ENCODE measurements around the gene SKIC8. TPM values are rescaled to one million over a fixed set of nuclear protein-coding genes. Genes with fewer than 3 reads are reported as not detected.

Gene SKIC8
- total and polyA plus RNA-seq, 4 experiments from 2014 or later: 43.6 to 145 (median 61.6) TPM

- no peak overlapping the region for H3K4me3 Mint-ChIP-seq
- no peaks in the 10 kb centered on the region for H3K27me3 Mint-ChIP-seq
- Histone ChIP-seq H3K4me3 (ENCODE audit: low read length in 2 of 2) (no peak overlapping the region), H3K27ac (ENCODE audit: low read depth, low read length) (no peak overlapping the region), H3K9me3 (ENCODE audit: control insufficient read depth in 1 of 2, low read length in 2 of 2) (no peaks in the 10 kb centered on the region), H3K4me1 (ENCODE audit: insufficient read depth, low read length) (no peaks in the 10 kb centered on the region), H3K27me3 (ENCODE audit: insufficient read depth, low read length) (no peaks in the 10 kb centered on the region), H3K36me3 (ENCODE audit: insufficient read depth, low read length) (peaks cover 41% of the 10 kb centered on the region)
- no peaks in the 10 kb centered on the region for H3K9me3 Mint-ChIP-seq
- no peak for DNase-seq
- peak overlapping the region in 1 of 7 donors; percentile 81 for H3K27ac Mint-ChIP-seq
- POLR2A ChIA-PET (ENCODE audit: partially characterized antibody): interaction anchor here (1.5 kb wide), 1 partner anchor 9 kb away, joined by 6 read pairs; the partner anchor contains the start of gene SKIC8
- CTCF ChIA-PET (ENCODE audit: partially characterized antibody): no interaction called here
- peaks cover 62 to 80% of the 10 kb centered on the region in 2 donors for H3K36me3 Mint-ChIP-seq
- intact Hi-C loops (cut with micrococcal nuclease): no loop called here
- H3K4me1 Mint-ChIP-seq: peaks cover 0 to 3% (median 1%) of the 10 kb centered on the region in 4 donors
Observed at GRCh38 chr15:78290222-78290621, 9.2 kb downstream of the SKIC8 start.

- Histone ChIP-seq H3K9me3 (ENCODE audit: control insufficient read depth in 1 of 2, low read length in 2 of 2) (no peaks in the 10 kb centered on the region), H3K27ac (ENCODE audit: low read depth, low read length) (no peak overlapping the region), H3K27me3 (ENCODE audit: insufficient read depth, low read length) (no peaks in the 10 kb centered on the region), H3K4me3 (ENCODE audit: low read length in 2 of 2) (no peak overlapping the region), H3K36me3 (ENCODE audit: insufficient read depth, low read length) (peaks cover 55% of the 10 kb centered on the region), H3K4me1 (ENCODE audit: insufficient read depth, low read length) (no peaks in the 10 kb centered on the region)
- H3K27me3 Mint-ChIP-seq: no peaks in the 10 kb centered on the region
- H3K36me3 Mint-ChIP-seq: peaks cover 53 to 94% of the 10 kb centered on the region in 2 donors
- H3K9me3 Mint-ChIP-seq: no peaks in the 10 kb centered on the region
- no peak for DNase-seq
- H3K4me3 Mint-ChIP-seq: no peak overlapping the region
- POLR2A ChIA-PET (ENCODE audit: partially characterized antibody): no interaction called here
- intact Hi-C loops (cut with micrococcal nuclease): no loop called here
- CTCF ChIA-PET (ENCODE audit: partially characterized antibody): no interaction called here
- no peak overlapping the region for H3K27ac Mint-ChIP-seq
- no peaks in the 10 kb centered on the region for H3K4me1 Mint-ChIP-seq
Observed at GRCh38 chr15:78284758-78285157, 14.7 kb downstream of the SKIC8 start.

- DNase-seq: no peak
- Mint-ChIP-seq H3K27me3 (no peaks in the 10 kb centered on the region), H3K4me1 (no peaks in the 10 kb centered on the region), H3K27ac (peak overlapping the region in 2 of 7 donors; percentile 3 to 39), H3K4me3 (peak overlapping the region in 1 of 8 donors; percentile 12), H3K36me3 (peaks cover 41 to 86% of the 10 kb centered on the region in 2 donors), H3K9me3 (no peaks in the 10 kb centered on the region)
- ChIA-PET CTCF (ENCODE audit: partially characterized antibody) (interaction anchor here (1.0 to 1.2 kb wide), 2 partner anchors 10 to 17 kb away, joined by 3 to 4 read pairs; partner anchors contain the start of gene DNAJA4), POLR2A (ENCODE audit: partially characterized antibody) (interaction anchor here (1.9 kb wide), 1 partner anchor 17 kb away, joined by 7 read pairs; no protein-coding TSS in a partner anchor)
- no peaks in the 10 kb centered on the region for H3K4me1 ChIP-seq (ENCODE audit: insufficient read depth, low read length)
- no peaks in the 10 kb centered on the region for H3K27me3 ChIP-seq (ENCODE audit: insufficient read depth, low read length)
- H3K27ac ChIP-seq (ENCODE audit: low read depth, low read length): no peak overlapping the region
- H3K36me3 ChIP-seq (ENCODE audit: insufficient read depth, low read length): peaks cover 41% of the 10 kb centered on the region
- H3K4me3 ChIP-seq (ENCODE audit: low read length in 2 of 2): no peak overlapping the region
- intact Hi-C loops (cut with micrococcal nuclease): no loop called here
- no peaks in the 10 kb centered on the region for H3K9me3 ChIP-seq (ENCODE audit: control insufficient read depth in 1 of 2, low read length in 2 of 2)
Observed at GRCh38 chr15:78282324-78282723, 17.1 kb downstream of the SKIC8 start.

- Mint-ChIP-seq H3K9me3 (no peaks in the 10 kb centered on the region), H3K27ac (no peak overlapping the region), H3K27me3 (no peaks in the 10 kb centered on the region), H3K4me3 (no peak overlapping the region), H3K4me1 (no peaks in the 10 kb centered on the region), H3K36me3 (peaks cover 30 to 79% of the 10 kb centered on the region in 2 donors)
- POLR2A ChIA-PET (ENCODE audit: partially characterized antibody): interaction anchor here (0.6 to 1.9 kb wide), 2 partner anchors 15 to 131 kb away, joined by 4 to 7 read pairs; partner anchors contain the start of gene IDH3A
- CTCF ChIA-PET (ENCODE audit: partially characterized antibody): no interaction called here
- DNase-seq: no peak
- Histone ChIP-seq H3K36me3 (ENCODE audit: insufficient read depth, low read length) (peaks cover 35% of the 10 kb centered on the region), H3K9me3 (ENCODE audit: control insufficient read depth in 1 of 2, low read length in 2 of 2) (no peaks in the 10 kb centered on the region), H3K4me3 (ENCODE audit: low read length in 2 of 2) (no peak overlapping the region), H3K27ac (ENCODE audit: low read depth, low read length) (no peak overlapping the region), H3K27me3 (ENCODE audit: insufficient read depth, low read length) (no peaks in the 10 kb centered on the region), H3K4me1 (ENCODE audit: insufficient read depth, low read length) (no peaks in the 10 kb centered on the region)
- intact Hi-C loops (cut with micrococcal nuclease): no loop called here
Observed at GRCh38 chr15:78280319-78281072, 18.9 kb downstream of the SKIC8 start.

GRCh38 chr15:78276064-78276943 is 23.1 kb downstream of the SKIC8 start:
- H3K9me3 Mint-ChIP-seq: no peaks in the 10 kb centered on the region
- ChIA-PET POLR2A (ENCODE audit: partially characterized antibody) (interaction anchor here (0.7 kb wide), 1 partner anchor 11 kb away, joined by 3 read pairs; no protein-coding TSS in a partner anchor), CTCF (ENCODE audit: partially characterized antibody) (no interaction called here)
- no peak overlapping the region for H3K4me3 ChIP-seq (ENCODE audit: low read length in 2 of 2)
- peak overlapping the region in 1 of 7 donors; percentile 43 for H3K27ac Mint-ChIP-seq
- no peak overlapping the region for H3K27ac ChIP-seq (ENCODE audit: low read depth, low read length)
- H3K4me1 ChIP-seq (ENCODE audit: insufficient read depth, low read length): no peaks in the 10 kb centered on the region
- peaks cover 21 to 72% of the 10 kb centered on the region in 2 donors for H3K36me3 Mint-ChIP-seq
- no peaks in the 10 kb centered on the region for H3K9me3 ChIP-seq (ENCODE audit: control insufficient read depth in 1 of 2, low read length in 2 of 2)
- H3K4me1 Mint-ChIP-seq: peaks cover 0 to 4% (median 0%) of the 10 kb centered on the region in 4 donors
- H3K4me3 Mint-ChIP-seq: no peak overlapping the region
- no peaks in the 10 kb centered on the region for H3K27me3 ChIP-seq (ENCODE audit: insufficient read depth, low read length)
- intact Hi-C loops (cut with micrococcal nuclease): no loop called here
- H3K36me3 ChIP-seq (ENCODE audit: insufficient read depth, low read length): peaks cover 11% of the 10 kb centered on the region
- no peaks in the 10 kb centered on the region for H3K27me3 Mint-ChIP-seq
- no peak for DNase-seq

- Histone ChIP-seq H3K36me3 (ENCODE audit: insufficient read depth, low read length) (peaks cover 6% of the 10 kb centered on the region), H3K27ac (ENCODE audit: low read depth, low read length) (no peak overlapping the region), H3K4me3 (ENCODE audit: low read length in 2 of 2) (no peak overlapping the region), H3K9me3 (ENCODE audit: control insufficient read depth in 1 of 2, low read length in 2 of 2) (no peaks in the 10 kb centered on the region), H3K4me1 (ENCODE audit: insufficient read depth, low read length) (no peaks in the 10 kb centered on the region), H3K27me3 (ENCODE audit: insufficient read depth, low read length) (no peaks in the 10 kb centered on the region)
- peak overlapping the region in 3 of 7 donors; percentile 1 to 63 (median 17) for H3K27ac Mint-ChIP-seq
- intact Hi-C loops (cut with micrococcal nuclease): no loop called here
- H3K9me3 Mint-ChIP-seq: no peaks in the 10 kb centered on the region
- peaks cover 0 to 8% (median under 1%) of the 10 kb centered on the region in 4 donors for H3K4me1 Mint-ChIP-seq
- no peak for DNase-seq
- no peaks in the 10 kb centered on the region for H3K27me3 Mint-ChIP-seq
- POLR2A ChIA-PET (ENCODE audit: partially characterized antibody): interaction anchor here (1.8 kb wide), 1 partner anchor 10 kb away, joined by 8 read pairs; the partner anchor contains the start of gene DNAJA4
- no peak overlapping the region for H3K4me3 Mint-ChIP-seq
- H3K36me3 Mint-ChIP-seq: peaks cover 16 to 59% of the 10 kb centered on the region in 2 donors
- CTCF ChIA-PET (ENCODE audit: partially characterized antibody): no interaction called here
Observed at GRCh38 chr15:78274994-78275393, 24.4 kb downstream of the SKIC8 start.

GRCh38 chr15:78272776-78273175 is 26.6 kb downstream of the SKIC8 start:
- Mint-ChIP-seq H3K36me3 (peaks cover 6 to 42% of the 10 kb centered on the region in 2 donors), H3K27ac (peak overlapping the region in 1 of 7 donors; percentile 62), H3K4me1 (peaks cover 2 to 8% (median 4%) of the 10 kb centered on the region in 4 donors), H3K9me3 (no peaks in the 10 kb centered on the region), H3K4me3 (no peak overlapping the region), H3K27me3 (no peaks in the 10 kb centered on the region)
- ChIA-PET POLR2A (ENCODE audit: partially characterized antibody) (interaction anchor here (0.6 to 1.8 kb wide), 2 partner anchors 8 to 188 kb away, joined by 3 to 8 read pairs; partner anchors contain the start of gene DNAJA4), CTCF (ENCODE audit: partially characterized antibody) (interaction anchor here (1.0 kb wide), 1 partner anchor 10 kb away, joined by 3 read pairs; no protein-coding TSS in a partner anchor)
- Histone ChIP-seq H3K4me3 (ENCODE audit: low read length in 2 of 2) (no peak overlapping the region), H3K4me1 (ENCODE audit: insufficient read depth, low read length) (no peaks in the 10 kb centered on the region), H3K9me3 (ENCODE audit: control insufficient read depth in 1 of 2, low read length in 2 of 2) (no peaks in the 10 kb centered on the region), H3K27me3 (ENCODE audit: insufficient read depth, low read length) (no peaks in the 10 kb centered on the region), H3K36me3 (ENCODE audit: insufficient read depth, low read length) (peaks cover 6% of the 10 kb centered on the region), H3K27ac (ENCODE audit: low read depth, low read length) (no peak overlapping the region)
- intact Hi-C loops (cut with micrococcal nuclease): no loop called here
- DNase-seq: no peak

Measured in CD4-positive, alpha-beta memory T cell (primary cell).